NCI-H1092 (cell line): ENCODE results near the gene MAZ.
A peak's percentile ranks its signal among the peaks of the same experiment; 100 is the strongest.

Source experiments
- DNase-seq: peaks from one replicate; lab custom pipeline; 2025; lab: John Stamatoyannopoulos, UW

MAZ gene

GRCh38 chr16:29809850-29810698 is 3.7 kb downstream of the MAZ start:
- DNase-seq, result no peak

- no peak for DNase-seq
Measured at GRCh38 chr16:29810699-29811169, 4.4 kb downstream of the MAZ start.

- DNase-seq, result peak; percentile 84
Measured at GRCh38 chr16:29811170-29811895, 5.0 kb downstream of the MAZ start.

GRCh38 chr16:29811896-29812665 is 5.8 kb downstream of the MAZ start, which contains the start of gene PRRT2:
PRRT2 (plus strand) TSS chr16:29812193; CDS start chr16:29813055, 862 bp downstream.
- DNase-seq, result peak; percentile 65

GRCh38 chr16:29812754-29813643 is 6.7 kb downstream of the MAZ start:
- no peak for DNase-seq

- DNase-seq, result no peak
Measured at GRCh38 chr16:29813644-29814562, 7.6 kb downstream of the MAZ start.

- no peak for DNase-seq
Measured at GRCh38 chr16:29814592-29814991, 8.3 kb downstream of the MAZ start.

GRCh38 chr16:29815032-29815721 is 8.8 kb downstream of the MAZ start:
- peak; percentile 78 for DNase-seq

- peak; percentile 99 for DNase-seq
Measured at GRCh38 chr16:29815793-29816693, 9.7 kb downstream of the MAZ start, which contains the start of gene PAGR1. PAGR1 (plus strand) TSS chr16:29816152; CDS start chr16:29816526, 374 bp downstream.

GRCh38 chr16:29816694-29817441 is 10.5 kb downstream of the MAZ start:
- DNase-seq, result peak; percentile 24

GRCh38 chr16:29818082-29818481 is 11.8 kb downstream of the MAZ start:
- DNase-seq, result no peak

GRCh38 chr16:29819506-29819905 is 13.2 kb downstream of the MAZ start:
- DNase-seq, result no peak

- DNase-seq, result no peak
Measured at GRCh38 chr16:29820271-29820701, 14.0 kb downstream of the MAZ start, which contains the start of gene MVP. MVP (plus strand) TSS chr16:29820462; CDS start chr16:29830550, 10,088 bp downstream.

GRCh38 chr16:29820730-29821642 is 14.7 kb downstream of the MAZ start:
- DNase-seq, result no peak

- no peak for DNase-seq
Measured at GRCh38 chr16:29821643-29822115, 15.3 kb downstream of the MAZ start.

- DNase-seq, result no peak
Measured at GRCh38 chr16:29824589-29825144, 18.3 kb downstream of the MAZ start.
